Natural killer cell (primary cell): ENCODE results near the gene CXCL3. TPM values are rescaled to one million over a fixed set of nuclear protein-coding genes. Genes with fewer than 3 reads are reported as not detected.

Experiments used
- ATAC-seq, 3 donors: fragments of 150-1000 bp in 2 of 3; fragments of 200-7000 bp in 1 of 3; cut with Tn5 transposase; 1 replicate in 1 of 3; 2 replicates in 2 of 3; pipeline ENCODE4 v1.10.0; 2021; ENCODE audit warnings: mild to moderate bottlenecking in 2 of 3, moderate library complexity in 2 of 3
- DNase-seq, 2 donors: peaks; one replicate each; pipeline versions ENCODE4 v3.0.0 to v3.0.0-alpha.2; 2013 to 2021; ENCODE audit warnings: mixed read lengths in 1 of 2
- H3K27ac ChIP-seq: one replicate; pipeline ENCODE4 v1.5.1; 2013; ENCODE audit warnings: mild to moderate bottlenecking, low read length
- H3K27me3 ChIP-seq: one replicate; pipeline ENCODE4 v1.6.1; 2013; ENCODE audit warnings: low read length; ENCODE audit not compliant: control insufficient read depth, insufficient read depth
- H3K36me3 ChIP-seq: one replicate; pipeline ENCODE4 v1.6.1; 2013; ENCODE audit warnings: low read length; ENCODE audit not compliant: control insufficient read depth, insufficient read depth
- H3K4me1 ChIP-seq: one replicate; pipeline ENCODE4 v1.6.1; 2013; ENCODE audit warnings: low read length; ENCODE audit not compliant: control insufficient read depth, insufficient read depth
- H3K4me3 ChIP-seq: one replicate; pipeline ENCODE4 v1.5.1; 2013; ENCODE audit warnings: low read length
- H3K9me3 ChIP-seq: one replicate; pipeline ENCODE4 v1.6.1; 2013; ENCODE audit warnings: low read length; ENCODE audit not compliant: control insufficient read depth, insufficient read depth
- H3K27ac Mint-ChIP-seq, 2 donors: one replicate each; pipeline ENCODE4 v1.8.0; 2022; ENCODE audit warnings: mild to moderate bottlenecking in 2 of 2, mixed read lengths in 2 of 2, moderate library complexity in 1 of 2
- H3K27me3 Mint-ChIP-seq, 2 donors: one replicate each; pipeline ENCODE4 v1.8.0; 2022; ENCODE audit warnings: low read depth in 2 of 2, mixed read lengths in 2 of 2
- H3K36me3 Mint-ChIP-seq: one replicate; pipeline ENCODE4 v1.8.0; 2022; ENCODE audit warnings: mixed read lengths
- H3K4me1 Mint-ChIP-seq, 2 donors: one replicate each; pipeline ENCODE4 v1.8.0; 2022; ENCODE audit warnings: mixed read lengths in 2 of 2
- H3K4me3 Mint-ChIP-seq: one replicate; pipeline ENCODE4 v1.8.0; 2022; ENCODE audit warnings: mild to moderate bottlenecking, moderate library complexity, mixed read lengths
- H3K9me3 Mint-ChIP-seq, 2 donors: one replicate each; pipeline ENCODE4 v1.8.0; 2022; ENCODE audit warnings: mixed read lengths in 2 of 2
- CTCF ChIP-seq: fragments of 200-600 bp; IDR thresholded peaks from one replicate; pipeline ENCODE4 v1.8.0; 2022; ENCODE audit warnings: antibody characterized with exemption
- WGBS: methylation state at CpG from one replicate; pipeline ENCODE4 v1.1.7; 2013; ENCODE audit warnings: missing lambda C conversion rate; ENCODE audit not compliant: insufficient coverage; 5-methylcytosine and 5-hydroxymethylcytosine counted together
- intact Hi-C: fragments of 100-400 bp; cut with micrococcal nuclease; formaldehyde crosslinking; loops from one replicate; pipeline ENCODE4 v1.14.2; 2022
- total RNA-seq, 4 donors: library from RNA; stranded (reverse); fragments of 120-200 nt in 1 of 4; gene quantifications; one replicate each; pipeline versions ENCODE4 v1.2.3 to v1.2.4, GENCODE V29; 2013 to 2022

CXCL3 gene
- total RNA-seq, 3 donors from 2014 or later (not counting 1 experiment from before 2014, with no cell fraction given) = 1.1 to 6.6 (median 3.5) TPM

GRCh38 chr4:74018116-74018515 is 20.4 kb downstream of the CXCL3 start:
- Mint-ChIP-seq H3K4me1 (peaks cover 5 to 15% of the 10 kb centered on the region in 2 donors), H3K27me3 (no peaks in the 10 kb centered on the region)

GRCh38 chr4:74016068-74016467 is 22.4 kb downstream of the CXCL3 start:
- Mint-ChIP-seq H3K4me1 (peaks cover 5 to 15% of the 10 kb centered on the region in 2 donors), H3K36me3 (no peaks in the 10 kb centered on the region), H3K4me3 (no peak overlapping the region), H3K27me3 (no peaks in the 10 kb centered on the region), H3K27ac (no peak overlapping the region), H3K9me3 (peaks cover 3 to 6% of the 10 kb centered on the region in 2 donors)
- H3K27me3 ChIP-seq = no peaks in the 10 kb centered on the region
- H3K36me3 ChIP-seq = no peaks in the 10 kb centered on the region
- intact Hi-C loops = no loop called here
- WGBS = 0% methylated on average over 1 of the region's 1 CpG
- no peaks in the 10 kb centered on the region for H3K4me1 ChIP-seq
- peak in 1 of 2 donors; percentile 17 for DNase-seq
- no peak overlapping the region for H3K4me3 ChIP-seq
- H3K9me3 ChIP-seq = no peaks in the 10 kb centered on the region
- no peak for TF ChIP-seq CTCF
- peak; percentile 58 to 70 (median 67) for ATAC-seq
- H3K27ac ChIP-seq = no peak overlapping the region

More at GRCh38 chr4:74018116-74018515, 20.4 kb downstream of the CXCL3 start:
- Mint-ChIP-seq H3K36me3 (no peaks in the 10 kb centered on the region), H3K27ac (no peak overlapping the region), H3K9me3 (peaks cover 3 to 6% of the 10 kb centered on the region in 2 donors), H3K4me3 (no peak overlapping the region)
- H3K4me1 ChIP-seq = no peaks in the 10 kb centered on the region
- no peaks in the 10 kb centered on the region for H3K36me3 ChIP-seq
- ATAC-seq (no peak), DNase-seq (no peak)
- no peak for TF ChIP-seq CTCF
- no peaks in the 10 kb centered on the region for H3K9me3 ChIP-seq
- H3K27ac ChIP-seq = no peak overlapping the region
- no peaks in the 10 kb centered on the region for H3K27me3 ChIP-seq
- intact Hi-C loops = no loop called here
- H3K4me3 ChIP-seq = no peak overlapping the region

- Histone ChIP-seq H3K36me3 (no peaks in the 10 kb centered on the region), H3K4me1 (no peaks in the 10 kb centered on the region), H3K9me3 (no peaks in the 10 kb centered on the region), H3K27me3 (no peaks in the 10 kb centered on the region), H3K27ac (no peak overlapping the region), H3K4me3 (no peak overlapping the region)
- TF ChIP-seq CTCF = no peak
- H3K4me1 Mint-ChIP-seq = peaks cover 5 to 15% of the 10 kb centered on the region in 2 donors
- WGBS = 91% methylated on average over 3 of the region's 3 CpGs
- H3K27me3 Mint-ChIP-seq = no peaks in the 10 kb centered on the region
- peaks cover 4 to 7% of the 10 kb centered on the region in 2 donors for H3K9me3 Mint-ChIP-seq
- no peak overlapping the region for H3K4me3 Mint-ChIP-seq
- intact Hi-C loops = no loop called here
- no peaks in the 10 kb centered on the region for H3K36me3 Mint-ChIP-seq
- DNase-seq = no peak
- no peak for ATAC-seq
- no peak overlapping the region for H3K27ac Mint-ChIP-seq
Measured at GRCh38 chr4:74015126-74015780, 23.2 kb downstream of the CXCL3 start.

GRCh38 chr4:74014332-74014731 is 24.2 kb downstream of the CXCL3 start:
- Histone ChIP-seq H3K4me3 (no peak overlapping the region), H3K4me1 (no peaks in the 10 kb centered on the region), H3K9me3 (no peaks in the 10 kb centered on the region), H3K27ac (no peak overlapping the region), H3K27me3 (no peaks in the 10 kb centered on the region), H3K36me3 (no peaks in the 10 kb centered on the region)
- Mint-ChIP-seq H3K36me3 (no peaks in the 10 kb centered on the region), H3K27ac (no peak overlapping the region), H3K4me1 (peaks cover 5 to 15% of the 10 kb centered on the region in 2 donors), H3K9me3 (peaks cover 4 to 7% of the 10 kb centered on the region in 2 donors), H3K27me3 (no peaks in the 10 kb centered on the region), H3K4me3 (no peak overlapping the region)
- DNase-seq (no peak), ATAC-seq (no peak)
- WGBS = 40% methylated on average over 1 of the region's 1 CpG
- TF ChIP-seq CTCF = no peak
- intact Hi-C loops = no loop called here
